Type B pancreatic cell (in vitro differentiated cells): ENCODE measurements around the gene AQP2. TPM values are rescaled to one million over a fixed set of nuclear protein-coding genes. Genes with fewer than 3 reads are reported as not detected.
"Not testable (repeated sequence)": the region's sequence is repeated elsewhere in the genome, so short reads cannot be mapped to it uniquely, and the experiment has no call there.

Source experiments
- DNase-seq: peaks from one replicate; pipeline ENCODE4 v3.0.0; 2021; ENCODE audit warnings: mixed read lengths; ENCODE audit not compliant: unreplicated experiment; ENCODE audit errors: extremely low spot score
- H3K27ac Mint-ChIP-seq: 2 replicates; pipeline ENCODE4 v1.8.0; 2021; ENCODE audit warnings: mild to moderate bottlenecking, mixed read lengths
- H3K27me3 Mint-ChIP-seq: 2 replicates; pipeline ENCODE4 v1.8.0; 2021; ENCODE audit warnings: mixed read lengths
- H3K36me3 Mint-ChIP-seq: 2 replicates; pipeline ENCODE4 v1.8.0; 2021; ENCODE audit warnings: mixed read lengths
- H3K4me1 Mint-ChIP-seq: one replicate; pipeline ENCODE4 v1.8.0; 2021; ENCODE audit warnings: mixed read lengths; ENCODE audit not compliant: unreplicated experiment
- H3K4me3 Mint-ChIP-seq: 2 replicates; pipeline ENCODE4 v1.8.0; 2021; ENCODE audit warnings: mild to moderate bottlenecking, mixed read lengths
- H3K9me3 Mint-ChIP-seq: 2 replicates; pipeline ENCODE4 v1.8.0; 2021; ENCODE audit warnings: mixed read lengths
- CTCF ChIP-seq: fragments of 200-600 bp; sonication (generic); conservative IDR thresholded peaks from 2 replicates; pipeline ENCODE4 v1.5.0; 2021; ENCODE audit warnings: antibody characterized with exemption, mild to moderate bottlenecking
- total RNA-seq: library from RNA; stranded (reverse); gene quantifications from 2 replicates; pipeline ENCODE4 v1.2.1, GENCODE V29; 2021; ENCODE audit warnings: low replicate concordance

Gene AQP2
- total RNA-seq, 1 donor from 2014 or later: not detected

GRCh38 chr12:49983892-49984291 is 33.4 kb downstream of the AQP2 start:
- H3K27ac Mint-ChIP-seq: no peak overlapping the region
- peaks cover 11% of the 10 kb centered on the region for H3K36me3 Mint-ChIP-seq
- no peaks in the 10 kb centered on the region for H3K27me3 Mint-ChIP-seq
- H3K9me3 Mint-ChIP-seq: no peaks in the 10 kb centered on the region
- DNase-seq: no peak
- H3K4me1 Mint-ChIP-seq: peaks cover 58% of the 10 kb centered on the region
- no peak for TF ChIP-seq CTCF
- H3K4me3 Mint-ChIP-seq: peak overlapping the region; percentile 5

GRCh38 chr12:49984476-49985359 is 34.2 kb downstream of the AQP2 start:
- peaks cover 50% of the 10 kb centered on the region for H3K4me1 Mint-ChIP-seq
- H3K4me3 Mint-ChIP-seq: no peak overlapping the region
- no peak overlapping the region for H3K27ac Mint-ChIP-seq
- H3K27me3 Mint-ChIP-seq: no peaks in the 10 kb centered on the region
- no peaks in the 10 kb centered on the region for H3K9me3 Mint-ChIP-seq
- H3K36me3 Mint-ChIP-seq: peaks cover 13% of the 10 kb centered on the region
- DNase-seq: no peak
- TF ChIP-seq CTCF: no peak

GRCh38 chr12:49985981-49986380 is 35.4 kb downstream of the AQP2 start:
- Mint-ChIP-seq H3K9me3 (no peaks in the 10 kb centered on the region), H3K4me1 (peaks cover 39% of the 10 kb centered on the region), H3K27ac (no peak overlapping the region), H3K4me3 (no peak overlapping the region), H3K27me3 (no peaks in the 10 kb centered on the region), H3K36me3 (peaks cover 22% of the 10 kb centered on the region)
- DNase-seq: no peak
- TF ChIP-seq CTCF: no peak

GRCh38 chr12:49986476-49986875 is 35.9 kb downstream of the AQP2 start:
- H3K27me3 Mint-ChIP-seq, H3K27ac Mint-ChIP-seq, H3K9me3 Mint-ChIP-seq, DNase-seq, H3K4me3 Mint-ChIP-seq: not testable (repeated sequence)
- H3K36me3 Mint-ChIP-seq: peaks cover 22% of the 10 kb centered on the region
- H3K4me1 Mint-ChIP-seq: peaks cover 35% of the 10 kb centered on the region

GRCh38 chr12:49987625-49988303 is 37.2 kb downstream of the AQP2 start:
- Mint-ChIP-seq H3K36me3 (peaks cover 23% of the 10 kb centered on the region), H3K27me3 (no peaks in the 10 kb centered on the region), H3K27ac (no peak overlapping the region), H3K9me3 (no peaks in the 10 kb centered on the region), H3K4me3 (no peak overlapping the region), H3K4me1 (peaks cover 27% of the 10 kb centered on the region)
- no peak for DNase-seq
- TF ChIP-seq CTCF: no peak

- H3K4me3 Mint-ChIP-seq, H3K27ac Mint-ChIP-seq, H3K27me3 Mint-ChIP-seq, DNase-seq, H3K9me3 Mint-ChIP-seq: not testable (repeated sequence)
- peaks cover 35% of the 10 kb centered on the region for H3K36me3 Mint-ChIP-seq
- H3K4me1 Mint-ChIP-seq: peaks cover 15% of the 10 kb centered on the region
Observed at GRCh38 chr12:49989400-49989799, 38.9 kb downstream of the AQP2 start.
